GM21367 (cell line): ENCODE measurements around the gene ELFN2.

Experiments
- ATAC-seq: cut with Tn5 transposase; IDR thresholded peaks from one replicate; pipeline ENCODE4 v1.9.1; 2021; ENCODE audit not compliant: unreplicated experiment

The ELFN2 gene

DNA sequence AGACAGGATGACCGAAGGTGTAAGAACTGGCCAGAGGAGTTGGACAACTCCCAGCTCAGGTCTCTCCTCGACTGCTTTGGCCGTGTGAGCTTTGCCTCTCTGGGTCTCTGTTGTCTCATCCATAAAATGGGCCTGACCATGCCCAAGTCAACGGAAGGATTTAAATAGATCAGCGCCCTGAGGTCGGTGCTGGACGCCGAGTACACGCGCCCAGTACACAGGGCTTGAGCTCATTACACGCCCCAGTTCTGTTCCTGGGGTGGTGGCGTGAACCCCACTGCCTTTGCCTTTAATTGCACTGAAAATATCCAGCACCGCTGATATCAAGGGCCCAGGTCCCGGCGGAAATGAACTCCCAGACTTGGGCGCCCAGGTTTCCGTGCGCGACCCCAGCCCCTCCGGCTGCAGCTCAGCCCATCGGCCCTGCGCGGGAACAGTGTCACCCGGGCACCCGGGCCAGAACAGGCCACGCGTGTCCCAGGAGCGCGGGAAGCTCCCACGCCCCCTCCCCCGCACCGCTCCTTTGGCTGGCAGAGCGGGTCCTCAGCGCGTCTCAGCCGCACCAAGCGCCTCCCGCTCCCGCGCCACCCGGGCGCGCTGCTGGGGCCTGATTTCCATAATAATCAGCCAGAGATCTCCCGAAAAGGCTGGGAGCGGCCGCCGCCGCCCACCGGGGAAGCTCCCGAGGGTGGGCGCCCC lies 102.8 kb downstream of the ELFN2 start:
- ATAC-seq: no peak

DNA sequence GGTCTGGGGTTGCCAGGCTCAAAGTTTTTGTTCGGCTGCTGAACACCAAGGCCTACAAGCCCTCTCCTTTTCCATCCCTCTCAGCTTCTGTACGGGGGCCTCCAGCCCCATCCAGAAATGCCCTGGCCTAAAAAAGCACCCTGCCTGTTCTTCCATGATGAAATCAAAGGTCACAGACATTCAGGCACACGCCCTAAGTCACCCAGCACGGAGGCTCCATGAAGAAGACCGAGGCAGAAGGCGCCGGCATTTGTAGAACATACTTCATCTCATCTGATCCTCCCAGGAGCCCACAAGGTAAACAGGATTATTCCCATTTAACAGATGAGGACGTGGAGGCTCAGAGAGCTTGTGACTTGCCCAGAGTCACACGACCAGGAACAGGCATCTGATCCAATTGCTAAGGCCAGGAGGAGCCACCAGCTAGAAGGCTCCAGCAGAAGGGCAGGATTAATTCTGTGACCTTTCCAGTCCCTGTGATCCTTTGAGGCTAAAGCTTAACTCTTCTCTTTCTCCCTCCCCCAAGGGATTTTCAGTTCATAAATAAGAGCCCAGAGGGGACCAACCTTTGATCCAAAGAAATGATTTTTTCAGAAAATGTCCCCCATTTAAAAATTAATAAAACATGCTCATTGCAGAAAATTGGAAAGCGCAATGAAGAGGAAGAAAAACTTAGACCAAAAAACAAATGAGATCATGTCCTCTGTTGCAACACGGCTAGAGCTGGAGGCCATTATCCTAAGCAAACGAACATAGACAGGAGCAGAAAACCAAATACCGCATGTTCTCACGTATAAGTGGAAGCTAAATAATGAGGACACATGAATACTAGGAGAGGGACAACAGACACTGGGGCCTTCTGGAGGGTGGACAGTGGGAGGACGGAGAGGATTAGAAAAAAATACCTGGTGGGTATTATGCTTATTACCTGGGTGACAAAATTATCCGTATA lies 106.3 kb downstream of the ELFN2 start:
- no peak for ATAC-seq

DNA sequence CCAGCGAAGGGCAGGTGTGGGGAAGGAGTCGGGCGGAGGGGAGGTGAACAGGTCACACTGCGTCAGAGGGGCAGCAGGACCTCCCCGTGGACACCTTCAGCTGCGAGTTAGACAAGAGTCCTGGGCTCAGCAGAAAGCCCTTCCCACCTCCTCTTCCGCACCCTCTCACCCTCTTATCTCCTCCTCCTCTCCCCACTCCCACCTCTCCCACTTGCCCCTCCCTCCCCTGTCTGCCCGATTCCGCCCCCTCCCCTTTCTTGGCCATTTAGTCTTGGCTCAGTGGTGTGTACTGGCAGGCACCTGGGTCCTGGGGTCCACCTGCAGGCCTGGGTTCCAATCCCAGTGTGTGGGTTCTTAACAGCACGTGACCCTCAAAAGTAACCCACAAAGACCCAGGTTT lies 107.8 kb downstream of the ELFN2 start:
- ATAC-seq: no peak

DNA sequence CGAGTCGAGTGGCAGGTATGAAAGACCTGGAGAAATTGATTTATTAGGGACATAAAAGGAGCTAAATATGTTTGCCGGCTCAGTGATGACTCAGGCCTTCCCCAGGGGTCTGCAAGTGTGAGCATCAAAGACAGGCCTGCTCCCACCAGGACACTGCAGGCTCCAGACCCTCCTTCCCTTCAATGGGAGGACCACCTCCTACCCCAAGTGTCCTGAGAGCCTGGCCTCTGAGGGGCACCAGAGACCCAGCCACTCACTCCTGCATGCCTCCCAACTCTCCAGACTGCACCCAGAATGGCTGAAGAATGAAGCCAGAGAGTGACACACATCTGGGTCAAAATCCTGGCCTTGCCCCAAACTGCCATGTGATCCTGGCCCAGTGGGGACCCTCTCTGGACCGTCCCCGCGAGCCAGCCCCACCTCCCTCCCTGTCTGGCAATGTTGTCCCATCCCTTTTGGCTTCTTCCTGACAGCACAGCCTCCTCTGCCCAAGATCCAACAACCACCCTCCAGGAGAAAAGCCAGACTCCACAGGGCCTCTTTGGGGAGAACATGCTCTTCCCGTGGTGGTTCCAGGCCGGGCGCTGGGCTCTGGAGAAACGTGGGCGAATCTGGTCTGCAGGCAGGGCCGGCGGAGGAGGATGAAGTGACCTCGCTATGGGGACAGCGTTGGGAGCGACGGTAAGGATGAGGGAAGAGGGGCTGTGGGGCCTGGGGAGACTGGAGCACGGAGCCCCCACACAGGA lies 108.7 kb downstream of the ELFN2 start:
- ATAC-seq: no peak
